DMS153 treated with DMSO at 0.1 percent for 48 hours (cell line): Measurements from ENCODE around the gene RNPEPL1.

Source experiments
- DNase-seq: peaks from one replicate; lab custom pipeline; 2025; ENCODE audit not compliant: unreplicated experiment; lab: John Stamatoyannopoulos, UW

RNPEPL1 gene

GRCh38 chr2:240588669-240589068 is 20.4 kb downstream of the RNPEPL1 start:
- no peak for DNase-seq

- no peak for DNase-seq
Observed at GRCh38 chr2:240589375-240589774, 21.1 kb downstream of the RNPEPL1 start.

- no peak for DNase-seq
Observed at GRCh38 chr2:240589850-240590525, 21.7 kb downstream of the RNPEPL1 start.

GRCh38 chr2:240590681-240591111 is 22.4 kb downstream of the RNPEPL1 start:
- DNase-seq: no peak

- DNase-seq: no peak
Observed at GRCh38 chr2:240591226-240591625, 22.9 kb downstream of the RNPEPL1 start.

- no peak for DNase-seq
Observed at GRCh38 chr2:240591784-240592183, 23.5 kb downstream of the RNPEPL1 start.

GRCh38 chr2:240593026-240593702 is 24.9 kb downstream of the RNPEPL1 start:
- DNase-seq: no peak

- DNase-seq: no peak
Observed at GRCh38 chr2:240593703-240594451, 25.6 kb downstream of the RNPEPL1 start.

- DNase-seq: no peak
Observed at GRCh38 chr2:240594511-240595380, 26.5 kb downstream of the RNPEPL1 start.

- no peak for DNase-seq
Observed at GRCh38 chr2:240595381-240596079, 27.2 kb downstream of the RNPEPL1 start.

- no peak for DNase-seq
Observed at GRCh38 chr2:240596080-240596460, 27.8 kb downstream of the RNPEPL1 start.

- DNase-seq: no peak
Observed at GRCh38 chr2:240596491-240596931, 28.2 kb downstream of the RNPEPL1 start.

GRCh38 chr2:240597054-240597418 is 28.8 kb downstream of the RNPEPL1 start:
- DNase-seq: no peak

GRCh38 chr2:240597419-240598181 is 29.3 kb downstream of the RNPEPL1 start:
- DNase-seq: no peak

- no peak for DNase-seq
Observed at GRCh38 chr2:240598311-240598911, 30.1 kb downstream of the RNPEPL1 start.

- DNase-seq: no peak
Observed at GRCh38 chr2:240599141-240599583, 30.9 kb downstream of the RNPEPL1 start.

- DNase-seq: no peak
Observed at GRCh38 chr2:240600451-240600961, 32.2 kb downstream of the RNPEPL1 start.

- DNase-seq: no peak
Observed at GRCh38 chr2:240601061-240601830, 33.0 kb downstream of the RNPEPL1 start.
